A549 (cell line): ENCODE measurements around the gene IL17D. TPM values are rescaled to one million over a fixed set of nuclear protein-coding genes. Genes with fewer than 3 reads are reported as not detected.

Experiments
- ATAC-seq, 2 experiments: fragments of 200-7000 bp in 1 of 2; fragments of >200 bp in 1 of 2; cut with Nextera tagmentation in 1 of 2; cut with Tn5 transposase in 1 of 2; 3 replicates each; pipeline versions ENCODE4 v1.8.0 to v1.9.1; 2018 to 2020; ENCODE audit warnings: mild to moderate bottlenecking in 1 of 2, moderate library complexity in 1 of 2
- CTCF ChIA-PET: fragments of 300-600 bp; sonication (Branson Sonifier 250); formaldehyde crosslinking; extraction: SDS; loops from one replicate; lab custom pipeline; 2021; ENCODE audit warnings: antibody characterized with exemption, inconsistent platforms; lab: Yijun Ruan, JAX
- POLR2A ChIA-PET: fragments of 350-600 bp; formaldehyde crosslinking; extraction: SDS; loops from one replicate; lab custom pipeline; 2021; ENCODE audit warnings: antibody characterized with exemption, inconsistent platforms; lab: Yijun Ruan, JAX
- DNase-seq, 2 experiments: peaks; one replicate each; pipeline versions ENCODE4 v3.0.0 to v3.0.0-alpha.2; 2011 to 2016; ENCODE audit warnings: low read depth in 1 of 2, low spot score in 1 of 2
- FAIRE-seq: peaks from 2 replicates; lab custom pipeline; 2011; peaks lifted over from hg19 to GRCh38; lab: Jason Lieb, UNC
- H3K27ac ChIP-seq, 2 experiments: fragments of >200 bp; sonication (Bioruptor Twin); formaldehyde crosslinking; 3 replicates each; pipeline ENCODE4 v1.5.1; 2016 to 2017
- H3K4me1 ChIP-seq: fragments of >200 bp; sonication (Bioruptor Twin); formaldehyde crosslinking; 3 replicates; pipeline ENCODE4 v1.6.1; 2016
- H3K4me2 ChIP-seq: fragments of >200 bp; sonication (Bioruptor Twin); formaldehyde crosslinking; 3 replicates; pipeline ENCODE4 v1.6.1; 2016
- H3K4me3 ChIP-seq: fragments of >200 bp; sonication (Bioruptor Twin); formaldehyde crosslinking; 3 replicates; pipeline ENCODE4 v1.5.1; 2016
- H3K9me3 ChIP-seq: fragments of >200 bp; sonication (Bioruptor Twin); formaldehyde crosslinking; 3 replicates; pipeline ENCODE4 v1.6.1; 2016
- E2F6 ChIP-seq: IDR thresholded peaks from 2 replicates; pipeline ENCODE4 v1.6.1; 2012; ENCODE audit warnings: low read depth, borderline replicate concordance
- GATA3 ChIP-seq: IDR thresholded peaks from 2 replicates; pipeline ENCODE4 v1.6.1; 2012; ENCODE audit warnings: borderline replicate concordance
- HDAC2 ChIP-seq: fragments of 200-600 bp; sonication (generic); IDR thresholded peaks from 2 replicates; pipeline ENCODE4 v1.6.1; 2016
- HES2 ChIP-seq: fragments of >200 bp; sonication (Bioruptor Twin); formaldehyde crosslinking; IDR thresholded peaks from 2 replicates; pipeline ENCODE4 v1.6.1; 2016
- JUN ChIP-seq, 2 experiments: fragments of >200 bp; sonication (Bioruptor Twin); formaldehyde crosslinking; IDR thresholded peaks; 2 replicates in 1 of 2; 3 replicates in 1 of 2; pipeline ENCODE4 v1.6.1; 2016 to 2017
- JUNB ChIP-seq: fragments of >200 bp; sonication (Bioruptor Twin); formaldehyde crosslinking; IDR thresholded peaks from 2 replicates; pipeline ENCODE4 v1.6.1; 2016
- KDM1A ChIP-seq: fragments of 200-600 bp; sonication (generic); IDR thresholded peaks from 2 replicates; pipeline ENCODE4 v1.6.1; 2016; ENCODE audit warnings: low read depth, mild to moderate bottlenecking
- KDM5A ChIP-seq: fragments of 200-600 bp; sonication (generic); IDR thresholded peaks from 2 replicates; pipeline ENCODE4 v1.6.1; 2016; ENCODE audit warnings: antibody characterized with exemption, mild to moderate bottlenecking
- NPAS2 ChIP-seq: fragments of 250-450 bp; sonication (Bioruptor Pico); IDR thresholded peaks from 2 replicates; pipeline ENCODE4 v1.8.0; 2022; ENCODE audit warnings: mild to moderate bottlenecking, moderate library complexity, borderline replicate concordance
- POLR2A ChIP-seq: IDR thresholded peaks from 2 replicates; pipeline ENCODE4 v1.6.1; 2012; ENCODE audit warnings: mild to moderate bottlenecking, low read length
- POLR2AphosphoS2 ChIP-seq: conservative IDR thresholded peaks from 2 replicates; pipeline ENCODE4 v1.6.1; 2012; ENCODE audit warnings: low read length, improper control_type of control experiment, inconsistent platforms
- RAD21 ChIP-seq, 2 experiments: fragments of >200 bp in 1 of 2; sonication (Bioruptor Twin) in 1 of 2; formaldehyde crosslinking in 1 of 2; IDR thresholded peaks in 1 of 2; conservative IDR thresholded peaks in 1 of 2; 2 replicates in 1 of 2; 3 replicates in 1 of 2; pipeline ENCODE4 v1.6.1; 2012 to 2018; ENCODE audit warnings: inconsistent platforms in 1 of 2
- REST ChIP-seq: fragments of 200-600 bp; sonication (generic); IDR thresholded peaks from 2 replicates; pipeline ENCODE4 v1.6.1; 2016; ENCODE audit warnings: antibody characterized with exemption, mild to moderate bottlenecking, moderate library complexity
- RFX5 ChIP-seq: fragments of 450-650 bp; IDR thresholded peaks from 2 replicates; pipeline ENCODE4 v1.7.1; 2014; ENCODE audit warnings: antibody characterized with exemption, mild to moderate bottlenecking, moderate library complexity
- SMC3 ChIP-seq: fragments of >200 bp; sonication (Bioruptor Twin); formaldehyde crosslinking; IDR thresholded peaks from 3 replicates; pipeline ENCODE4 v1.6.1; 2018; ENCODE audit warnings: inconsistent platforms
- SREBF2 ChIP-seq: fragments of 450-650 bp; IDR thresholded peaks from 2 replicates; pipeline ENCODE4 v1.6.1; 2014; ENCODE audit warnings: mild to moderate bottlenecking, moderate library complexity
- ZC3H11A ChIP-seq: fragments of 450-650 bp; IDR thresholded peaks from 2 replicates; pipeline ENCODE4 v1.6.1; 2014; ENCODE audit warnings: antibody characterized with exemption, mild to moderate bottlenecking
- WGBS: methylation state at CpG from one replicate; pipeline ENCODE4 v1.1.6; 2017; ENCODE audit errors: missing lambda C conversion rate; 5-methylcytosine and 5-hydroxymethylcytosine counted together
- polyA minus RNA-seq: library from RNA; depleted of rRNA, polyadenylated mRNA; stranded (reverse); fragments of >200 nt; gene quantifications from 2 replicates; pipeline ENCODE4 v1.2.3, GENCODE V29; 2011; rRNA and poly(A)+ RNA removed
- polyA plus RNA-seq, 4 experiments: library from polyadenylated mRNA; depleted of rRNA in 3 of 4; stranded (reverse); fragments of >200 nt; fragmentation: RNase III in 1 of 4; extraction: RNeasy Plus Mini Kit Qiagen cat#74134 plus additional on column Dnase treatment in 1 of 4; gene quantifications; 2 replicates in 3 of 4; 3 replicates in 1 of 4; pipeline ENCODE4 v1.2.3, GENCODE V29; 2011 to 2017

Gene IL17D
- 0.30 and 0.32 TPM in 2 replicates for polyA plus RNA-seq (2011; rRNA removed)
- polyA plus RNA-seq (2012; cell fraction: cytosol; rRNA removed) = 0.33 and 0.74 TPM in 2 replicates
- polyA plus RNA-seq (2012; cell fraction: nucleus; rRNA removed) = 0.48 and 0.67 TPM in 2 replicates
- polyA plus RNA-seq (2017; fragmentation: RNase III; extraction: RNeasy Plus Mini Kit Qiagen cat#74134 plus additional on column Dnase treatment) = 0.38 to 0.67 TPM (median 0.44 TPM) in 3 replicates
- not detected in 2 replicates for polyA minus RNA-seq

GRCh38 chr13:20702915-20703779 is at the start of gene IL17D:
TSS of gene IL17D (plus strand) at chr13:20703699. CDS start at chr13:20704002, 303 bp downstream.
- Histone ChIP-seq H3K9me3 (no peaks in the 10 kb centered on the region), H3K4me2 (peak within 1 kb of the TSS; percentile 80), H3K4me1 (peaks cover 10% of the 10 kb centered on the region), H3K4me3 (peak within 1 kb of the TSS; percentile 63), H3K27ac (peak within 1 kb of the TSS; percentile 62 to 96)
- peak; percentile 23; the same call in 1 of the 2 replicates for TF ChIP-seq E2F6
- no peak for TF ChIP-seq SMC3
- ChIA-PET POLR2A (interaction anchor here (0.7 kb wide), 2 partner anchors 31 to 283 kb away, joined by 4 to 8 read pairs; no protein-coding TSS in a partner anchor), CTCF (interaction anchor here (0.6 to 1.5 kb wide), 11 partner anchors 11 to 566 kb away, joined by 3 to 4 read pairs (median 3); no protein-coding TSS in a partner anchor)
- FAIRE-seq (no peak), ATAC-seq (peak; percentile 45 to 53; a peak in 5 of 6 replicates), DNase-seq (no peak)
- WGBS = 13% methylated on average over 9 of the region's 94 CpGs

GRCh38 chr13:20654156-20654555 is 49.3 kb upstream of the IL17D start:
- ATAC-seq = no peak
- POLR2A ChIA-PET = no interaction called here
- Histone ChIP-seq H3K4me2 (no peak overlapping the region), H3K9me3 (no peaks in the 10 kb centered on the region), H3K4me3 (no peak overlapping the region), H3K27ac (no peak overlapping the region), H3K4me1 (no peaks in the 10 kb centered on the region)
- WGBS = 89% methylated on average over 1 of the region's 1 CpG
- CTCF ChIA-PET = interaction anchor here (1.3 kb wide), 1 partner anchor 175 kb away, joined by 3 read pairs; no protein-coding TSS in a partner anchor
- no peak for FAIRE-seq
- no peak for DNase-seq
- TF ChIP-seq POLR2A (no peak), JUNB (no peak), KDM1A (no peak), GATA3 (no peak), HDAC2 (no peak), RAD21 (conservative IDR thresholded peaks at IDR 0.05 in 1 of 2, IDR thresholded peaks at IDR 0.05 in 1 of 2) (no peak)

- ChIA-PET CTCF (no interaction called here), POLR2A (no interaction called here)
- WGBS = 88% methylated on average over 5 of the region's 5 CpGs
- ATAC-seq (no peak), FAIRE-seq (no peak)
- Histone ChIP-seq H3K4me1 (no peaks in the 10 kb centered on the region), H3K4me2 (no peak overlapping the region), H3K4me3 (no peak overlapping the region), H3K9me3 (no peaks in the 10 kb centered on the region)
- no peak for TF ChIP-seq POLR2AphosphoS2
- TF ChIP-seq HES2 = no peak
- TF ChIP-seq KDM5A = no peak
- TF ChIP-seq SREBF2 = no peak
- TF ChIP-seq JUN (IDR thresholded peaks at IDR 0.05) = no peak
- no peak for TF ChIP-seq NPAS2 (CRISPR knock-in tag)
- no peak for TF ChIP-seq REST
- TF ChIP-seq JUNB = no peak
- no peak for TF ChIP-seq ZC3H11A
- TF ChIP-seq KDM1A = no peak
- no peak for TF ChIP-seq RFX5
- TF ChIP-seq, all 56 proteins: peak for 0
- no peak overlapping the region for H3K27ac ChIP-seq
- DNase-seq = no peak
These were observed 45.0 kb upstream of the IL17D start for GRCh38 chr13:20658451-20659040.
